Epithelial cell of prostate (primary cell): ENCODE data around the gene NFIA.
A peak's percentile ranks its signal among the peaks of the same experiment; 100 is the strongest.

Experiments
- DNase-seq: peaks from one replicate; pipeline ENCODE4 v3.0.0-alpha.2; 2011; ENCODE audit warnings: low read depth, low spot score
- H3K27ac ChIP-seq: fragments of 450-650 bp; 2 replicates; pipeline ENCODE4 v1.5.1; 2017; ENCODE audit warnings: mild to moderate bottlenecking

NFIA gene

GRCh38 chr1:61142726-61143500 lies 60.6 kb downstream of the NFIA start:
- H3K27ac ChIP-seq: peak overlapping the region; percentile 94
- peak; percentile 53 for DNase-seq

- peak overlapping the region; percentile 94 for H3K27ac ChIP-seq
- no peak for DNase-seq
Measured at GRCh38 chr1:61143821-61144424, 61.6 kb downstream of the NFIA start.

- peak; percentile 85 for DNase-seq
Measured at GRCh38 chr1:61149010-61149860, 66.9 kb downstream of the NFIA start.

GRCh38 chr1:61151565-61151964 lies 69.2 kb downstream of the NFIA start:
- no peak for DNase-seq
- H3K27ac ChIP-seq: no peak overlapping the region

More at GRCh38 chr1:61149010-61149860, 66.9 kb downstream of the NFIA start:
- H3K27ac ChIP-seq: peak overlapping the region; percentile 59

GRCh38 chr1:61152066-61152465 lies 69.7 kb downstream of the NFIA start:
- no peak for DNase-seq
- H3K27ac ChIP-seq: no peak overlapping the region

GRCh38 chr1:61152469-61153105 lies 70.2 kb downstream of the NFIA start:
- H3K27ac ChIP-seq: peak overlapping the region; percentile 11
- DNase-seq: no peak

GRCh38 chr1:61156576-61157467 lies 74.5 kb downstream of the NFIA start:
- no peak overlapping the region for H3K27ac ChIP-seq
- no peak for DNase-seq

GRCh38 chr1:61157468-61157987 lies 75.2 kb downstream of the NFIA start:
- no peak for DNase-seq
- H3K27ac ChIP-seq: no peak overlapping the region

- no peak overlapping the region for H3K27ac ChIP-seq
- no peak for DNase-seq
Measured at GRCh38 chr1:61158591-61158990, 76.2 kb downstream of the NFIA start.

GRCh38 chr1:61160526-61160925 lies 78.2 kb downstream of the NFIA start:
- no peak for DNase-seq

GRCh38 chr1:61162520-61163258 lies 80.3 kb downstream of the NFIA start:
- H3K27ac ChIP-seq: no peak overlapping the region
- no peak for DNase-seq

More at GRCh38 chr1:61160526-61160925, 78.2 kb downstream of the NFIA start:
- peak overlapping the region; percentile 57 for H3K27ac ChIP-seq

- no peak for DNase-seq
- H3K27ac ChIP-seq: no peak overlapping the region
Measured at GRCh38 chr1:61163355-61163754, 81.0 kb downstream of the NFIA start.

GRCh38 chr1:61165402-61165801 lies 83.0 kb downstream of the NFIA start:
- no peak for DNase-seq
- no peak overlapping the region for H3K27ac ChIP-seq

- DNase-seq: no peak
- no peak overlapping the region for H3K27ac ChIP-seq
Measured at GRCh38 chr1:61167309-61167708, 84.9 kb downstream of the NFIA start.

- no peak overlapping the region for H3K27ac ChIP-seq
- no peak for DNase-seq
Measured at GRCh38 chr1:61169045-61169444, 86.7 kb downstream of the NFIA start.

- peak overlapping the region; percentile 23 for H3K27ac ChIP-seq
- DNase-seq: no peak
Measured at GRCh38 chr1:61169634-61170033, 87.3 kb downstream of the NFIA start.

GRCh38 chr1:61170328-61171238 lies 88.2 kb downstream of the NFIA start:
- DNase-seq: peak; percentile 8
- H3K27ac ChIP-seq: peak overlapping the region; percentile 23
